ENCODE measurements around the gene CALM3.
A peak's percentile ranks its signal among the peaks of the same experiment; 100 is the strongest.
"Not testable (repeated sequence)": the region's sequence is repeated elsewhere in the genome, so short reads cannot be mapped to it uniquely, and the experiment has no call there.

The CALM3 gene

DNA sequence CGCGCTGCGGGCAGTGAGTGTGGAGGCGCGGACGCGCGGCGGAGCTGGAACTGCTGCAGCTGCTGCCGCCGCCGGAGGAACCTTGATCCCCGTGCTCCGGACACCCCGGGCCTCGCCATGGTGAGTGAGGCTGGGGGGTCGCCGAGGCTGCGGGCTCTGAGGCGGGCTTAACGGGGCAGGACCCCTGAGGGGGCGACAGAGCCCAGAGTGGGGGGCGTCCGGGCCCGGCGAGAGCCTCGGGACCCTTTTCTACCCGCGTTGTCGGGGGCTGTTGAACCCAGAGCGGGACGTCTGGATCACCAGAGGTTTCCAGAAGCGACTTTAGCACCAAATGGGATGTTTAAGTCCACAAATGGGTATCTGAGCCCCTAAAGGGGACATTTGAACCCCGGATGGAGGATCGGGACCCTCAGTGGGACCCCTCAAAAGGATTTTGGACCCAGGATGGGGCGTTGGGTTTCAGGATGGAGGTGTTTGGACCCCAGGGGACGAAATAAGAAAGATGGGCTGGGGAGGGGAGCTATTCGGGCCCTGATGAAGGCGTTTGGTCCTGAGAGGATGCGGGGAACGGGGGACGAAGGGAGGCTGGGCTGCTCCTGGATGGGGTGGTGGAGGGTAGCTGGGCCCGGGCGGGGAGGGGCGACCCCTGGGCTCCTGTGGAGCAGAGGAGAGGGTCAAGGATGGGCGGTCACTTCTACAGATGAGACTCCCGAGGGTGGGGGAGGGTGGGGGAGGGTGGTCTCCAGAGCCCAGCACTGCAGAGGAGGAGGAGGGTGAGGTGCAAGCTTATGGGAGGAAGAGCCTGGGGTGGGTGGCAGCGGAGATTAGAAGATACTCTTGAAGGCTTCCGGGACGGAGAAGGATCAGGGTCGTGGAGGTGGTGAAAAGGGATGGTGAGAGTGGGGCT is at the start of gene CALM3:
TSS of gene CALM3 (plus strand) at position 13 of the 907 bp plus-strand sequence. CDS start at position 118, 105 bp downstream.
- no peak for DNase-seq

DNA sequence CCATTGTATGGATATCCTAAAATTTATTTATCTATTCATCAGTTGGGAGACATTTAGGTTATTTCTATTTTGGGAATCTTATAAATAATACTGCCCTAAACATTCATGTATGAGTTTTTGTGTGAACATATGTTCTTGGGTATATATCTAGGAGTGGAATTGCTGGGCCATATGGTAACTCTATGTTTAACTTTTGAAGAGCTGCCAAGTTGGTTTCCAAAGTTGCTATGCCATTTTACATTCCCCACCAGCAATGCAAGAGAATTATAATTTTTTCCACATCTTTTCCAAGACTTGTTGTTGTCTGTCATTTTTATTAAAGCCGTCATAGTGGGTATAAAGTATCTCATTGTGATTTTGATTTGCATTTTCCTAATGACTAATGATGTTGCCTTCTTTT is 48.2 kb upstream of the CALM3 start:
- no peak for DNase-seq

DNA sequence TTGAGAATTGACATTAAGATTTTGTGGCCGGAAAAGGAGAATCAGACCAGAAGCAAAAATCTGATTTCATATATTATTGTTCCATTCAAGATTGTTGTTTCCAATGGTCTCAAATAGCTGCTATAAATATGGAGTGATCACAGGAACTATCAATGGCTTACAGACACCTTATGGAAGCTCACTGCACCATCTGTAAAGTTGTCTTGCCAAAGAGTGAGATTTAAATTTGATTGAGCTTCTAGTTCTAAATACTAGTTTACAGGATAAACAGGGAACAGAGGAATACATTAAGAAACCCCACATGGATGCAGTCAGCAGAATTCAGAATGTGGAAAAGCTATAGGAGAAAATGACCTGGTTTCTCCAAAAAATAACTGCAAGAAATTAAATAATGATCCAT is 47.0 kb upstream of the CALM3 start:
- DNase-seq: no peak

DNA sequence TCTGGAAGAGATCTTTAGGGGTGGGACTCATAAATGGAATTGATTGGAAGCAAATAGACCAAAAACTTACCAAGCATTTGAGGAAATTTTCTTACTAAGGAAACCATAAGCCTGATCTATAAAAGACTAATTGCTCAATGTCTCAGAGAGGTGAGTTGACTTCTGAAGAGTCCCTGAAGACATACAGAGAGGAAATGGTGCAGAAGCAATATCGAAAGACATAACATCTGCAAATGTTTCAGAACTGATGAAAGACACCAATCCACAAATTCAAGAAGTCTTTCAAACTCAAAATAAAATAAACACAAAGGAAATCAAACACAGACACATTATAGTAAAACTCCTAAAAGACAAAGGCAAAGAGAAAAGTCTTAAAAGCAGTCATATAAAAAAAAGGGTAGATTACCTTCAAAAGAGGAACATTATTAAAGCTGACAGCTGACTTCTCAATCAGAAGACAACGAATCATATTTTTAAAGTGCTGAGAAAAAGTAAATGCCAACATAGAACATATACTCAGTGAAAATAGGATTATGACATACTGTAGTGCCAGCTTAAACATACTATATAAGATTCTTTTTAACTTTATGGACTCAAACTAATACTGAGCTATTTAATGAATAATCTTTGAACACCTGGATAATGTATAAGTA is 45.4 kb upstream of the CALM3 start:
- no peak for DNase-seq

DNA sequence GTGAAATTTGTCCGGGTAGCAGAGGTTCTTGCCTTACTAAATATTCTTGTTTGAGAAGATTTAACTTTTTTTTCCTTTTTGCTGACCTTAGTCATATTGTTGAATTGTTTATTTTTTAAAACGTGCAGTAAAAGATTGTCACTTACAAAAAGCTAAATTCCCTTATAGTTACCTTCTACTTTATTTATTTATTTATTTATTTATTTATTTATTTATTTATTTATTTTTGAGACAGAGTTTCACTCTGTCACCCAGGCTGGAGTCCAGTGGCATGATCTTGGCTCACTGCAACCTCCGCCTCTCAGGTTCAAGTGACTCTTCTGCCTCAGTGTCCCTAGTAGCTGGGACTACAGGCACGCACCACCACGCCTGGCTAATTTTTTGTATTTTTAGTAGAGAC is 44.7 kb upstream of the CALM3 start:
- not testable (repeated sequence) for DNase-seq

DNA sequence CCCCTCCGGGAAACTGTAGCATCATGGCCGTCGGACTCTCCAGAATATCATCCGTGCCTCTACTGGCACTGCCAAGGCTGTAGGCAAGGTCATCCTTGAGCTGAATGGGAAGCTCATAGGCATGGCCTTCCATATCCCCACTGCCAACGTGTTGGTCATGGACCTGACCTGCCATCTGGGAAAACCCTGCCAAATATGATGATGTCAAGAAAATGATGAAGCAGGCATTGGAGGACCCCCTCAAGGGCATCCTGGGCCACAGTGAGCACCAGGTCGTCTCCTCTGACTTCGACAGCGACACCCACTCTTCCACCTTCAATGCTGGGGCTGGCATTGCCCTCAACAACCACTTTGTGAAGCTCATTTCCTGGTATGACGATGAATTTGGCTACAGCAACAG is 41.9 kb upstream of the CALM3 start:
- DNase-seq: no peak

DNA sequence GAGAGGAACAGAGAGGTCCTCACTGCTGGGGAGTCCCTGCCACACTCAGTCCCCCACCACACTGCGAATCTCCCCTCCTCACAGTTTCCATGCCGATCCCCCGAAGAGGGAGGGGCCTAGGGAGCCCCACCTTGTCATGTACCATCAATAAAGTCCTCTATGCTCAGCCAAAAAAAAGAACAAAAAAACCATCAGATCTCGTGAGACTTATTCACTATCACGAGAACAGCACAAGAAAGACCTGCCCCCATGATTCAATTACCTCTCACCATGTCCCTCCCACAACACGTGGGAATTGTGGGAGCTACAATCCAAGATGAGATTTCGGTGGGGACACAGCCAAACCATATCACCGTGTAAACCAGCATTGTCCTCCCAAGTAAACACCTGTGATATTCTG is 41.5 kb upstream of the CALM3 start:
- not testable (repeated sequence) for DNase-seq

DNA sequence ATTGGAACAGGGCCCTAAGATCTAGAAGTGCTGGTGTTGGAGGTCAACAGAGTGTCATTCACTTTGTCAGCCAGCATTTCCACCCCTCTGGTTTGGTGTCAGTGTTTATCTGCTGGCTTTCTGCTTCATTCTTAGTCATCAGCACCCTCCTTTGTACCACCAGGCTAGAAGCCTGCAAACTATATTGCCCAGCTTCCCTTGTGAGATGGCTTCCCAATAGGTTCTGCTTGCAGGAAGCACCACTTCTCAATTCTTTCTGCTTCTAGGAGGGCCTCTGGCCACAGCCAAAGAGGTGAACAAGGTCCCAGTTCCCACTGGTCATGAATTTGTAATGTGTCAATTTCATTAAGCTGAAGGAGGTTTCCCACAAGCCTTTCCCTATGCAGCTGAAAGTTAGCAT is 36.4 kb upstream of the CALM3 start:
- DNase-seq: no peak

DNA sequence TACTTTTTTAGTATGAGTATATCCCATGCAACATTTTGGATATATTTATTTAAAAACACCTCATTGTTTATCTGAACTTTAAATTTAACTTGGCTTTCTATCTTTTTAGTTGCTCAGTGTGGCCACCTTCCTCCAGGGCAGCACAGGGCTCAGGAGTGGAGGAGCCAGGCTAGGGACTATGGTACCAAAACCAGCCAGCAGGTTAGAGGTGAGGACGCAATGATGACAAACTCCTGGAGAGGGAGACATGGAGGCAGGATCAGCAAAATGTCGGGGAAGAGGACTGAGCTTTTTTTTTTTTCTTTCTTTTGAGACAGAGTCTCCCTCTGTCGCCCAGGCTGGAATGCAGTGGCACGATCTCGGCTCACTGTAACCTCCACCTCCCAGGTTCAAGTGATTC is 29.6 kb upstream of the CALM3 start:
- no peak for DNase-seq

DNA sequence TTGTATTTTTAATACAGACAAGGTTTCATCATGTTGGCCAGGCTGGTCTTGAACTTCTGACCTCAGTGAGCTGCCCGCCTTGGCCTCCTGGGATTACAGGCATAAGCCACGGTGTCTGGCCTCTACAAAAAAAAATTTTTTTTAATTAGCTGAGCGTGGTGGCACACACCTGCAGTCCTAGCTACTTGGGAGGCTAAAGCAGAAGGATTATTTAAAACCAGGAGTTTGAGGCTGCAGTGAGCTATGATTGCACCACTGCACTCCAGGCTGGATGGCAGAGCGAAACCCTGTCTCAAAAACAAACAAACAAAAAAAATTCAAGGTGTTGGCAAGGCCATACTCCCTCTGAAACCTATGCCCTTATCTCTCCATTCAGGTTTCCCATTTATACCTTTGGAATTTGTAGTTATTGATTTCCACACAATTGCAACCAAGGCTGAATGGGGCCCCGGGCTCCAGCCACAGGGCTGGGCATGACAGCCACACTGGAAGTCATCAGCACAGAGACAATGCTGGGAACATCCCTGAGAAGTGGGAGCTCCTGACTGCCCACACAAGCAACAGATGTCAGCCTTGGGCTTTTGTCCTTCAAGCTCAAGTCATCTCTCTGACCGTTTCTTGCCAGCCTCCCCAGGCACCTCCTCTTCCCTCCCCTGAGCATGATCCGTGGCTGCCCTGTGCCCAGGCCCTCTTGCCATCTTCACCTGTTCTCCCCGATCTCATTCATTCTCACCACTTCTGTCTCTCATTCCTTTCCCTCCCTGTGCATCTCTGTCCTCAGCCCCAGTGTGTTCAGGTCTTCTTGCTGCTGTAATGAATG is 27.2 kb upstream of the CALM3 start:
- DNase-seq: no peak

DNA sequence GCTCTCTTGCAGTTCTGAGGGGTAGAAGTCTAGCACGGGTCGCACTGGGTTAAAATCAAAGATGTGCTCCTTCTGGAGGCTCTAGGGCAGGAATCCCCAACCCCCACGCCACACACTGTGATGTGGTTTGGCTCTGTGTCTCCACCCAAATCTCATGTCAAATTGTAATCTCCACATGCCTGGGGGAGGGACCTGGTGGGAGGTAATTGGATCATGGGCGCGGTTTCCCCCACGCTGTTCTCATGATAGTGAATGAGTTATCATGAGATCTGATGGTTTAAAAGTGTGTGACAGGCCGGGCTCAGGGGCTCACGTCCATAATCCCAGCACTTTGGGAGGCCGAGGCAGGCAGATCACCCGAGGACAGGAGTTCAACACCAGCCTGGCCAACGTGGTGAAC is 26.6 kb upstream of the CALM3 start:
- peak; percentile 56 for DNase-seq

DNA sequence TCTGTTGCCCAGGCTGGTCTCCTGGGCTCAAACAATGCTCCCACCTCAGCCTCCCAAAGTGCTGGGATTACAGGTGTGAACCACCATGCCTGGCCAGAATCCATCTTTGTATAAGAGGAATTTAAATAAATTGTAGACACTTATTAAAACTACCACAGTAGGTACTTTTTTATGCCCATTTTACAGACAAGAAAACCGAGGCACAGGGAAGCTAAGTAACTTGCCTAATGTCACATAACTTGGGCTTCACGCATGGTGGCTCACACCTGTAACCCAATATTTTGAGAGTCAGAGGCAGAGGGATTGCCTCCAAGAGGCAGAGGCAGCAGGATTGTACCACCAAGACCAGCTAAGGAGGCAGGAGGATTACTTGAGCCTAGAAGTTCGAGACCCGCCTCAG is 22.7 kb upstream of the CALM3 start:
- DNase-seq: no peak

DNA sequence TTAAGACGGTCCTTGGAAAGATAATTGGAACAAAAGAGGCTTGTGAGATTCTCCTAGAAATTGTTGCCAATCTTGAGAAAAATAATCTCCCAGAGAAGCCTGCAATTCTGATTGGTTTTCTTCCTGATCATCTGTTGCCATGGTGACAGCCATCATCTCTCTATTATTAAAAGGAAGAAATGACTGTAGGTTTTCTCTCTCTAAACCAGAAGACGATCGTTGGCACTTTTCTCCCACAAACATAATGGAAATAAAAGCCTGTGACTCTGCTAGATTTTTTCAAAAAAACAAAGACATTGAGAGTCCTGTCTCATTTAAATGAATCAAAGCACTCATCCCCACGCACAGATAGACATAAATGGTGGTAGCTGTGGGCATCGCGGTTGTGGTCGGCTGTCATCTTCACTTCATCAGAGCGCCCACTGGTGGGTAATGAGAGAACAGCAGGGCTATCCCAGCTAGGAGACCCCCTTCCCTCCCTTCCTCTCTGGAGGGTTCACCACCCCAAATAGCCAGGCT is 21.7 kb upstream of the CALM3 start:
- DNase-seq: peak; percentile 39

DNA sequence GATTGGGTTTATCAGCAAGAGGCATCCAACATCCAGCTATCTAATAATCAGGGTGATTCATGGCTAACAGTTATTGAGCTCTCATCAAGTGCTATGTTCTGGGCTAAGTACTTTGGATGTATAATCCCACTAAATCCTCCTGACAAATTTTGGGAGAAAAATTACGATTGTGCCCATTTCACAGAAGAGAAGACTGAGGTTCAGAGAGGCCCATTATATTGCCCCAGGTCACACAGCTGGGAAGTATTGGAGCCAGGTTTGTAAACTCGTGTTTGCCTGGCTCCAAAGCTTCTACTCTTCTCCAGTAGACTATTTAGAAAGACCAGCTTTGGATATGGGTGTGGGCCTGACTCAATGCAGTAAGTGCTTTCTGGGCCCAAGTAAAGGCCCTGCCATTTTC is 20.9 kb upstream of the CALM3 start:
- no peak for DNase-seq

DNA sequence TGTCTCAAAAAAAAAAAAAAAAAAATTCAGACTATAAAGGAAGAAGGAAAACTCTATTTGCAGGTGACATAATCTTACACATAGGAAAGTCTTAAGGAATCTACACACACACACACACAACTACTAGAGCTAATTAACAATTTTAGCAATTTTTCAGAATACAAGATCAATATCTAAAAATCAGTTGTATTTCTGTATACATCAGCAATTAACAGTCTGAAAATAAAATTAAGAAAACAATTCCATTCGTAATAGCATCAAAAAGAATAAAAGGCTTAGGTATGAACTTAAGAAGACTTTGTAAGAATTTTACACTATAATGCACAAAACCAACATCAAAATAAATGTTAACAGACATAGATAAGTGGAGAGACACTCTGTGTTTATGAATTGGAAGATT is 15.6 kb upstream of the CALM3 start:
- DNase-seq: no peak

DNA sequence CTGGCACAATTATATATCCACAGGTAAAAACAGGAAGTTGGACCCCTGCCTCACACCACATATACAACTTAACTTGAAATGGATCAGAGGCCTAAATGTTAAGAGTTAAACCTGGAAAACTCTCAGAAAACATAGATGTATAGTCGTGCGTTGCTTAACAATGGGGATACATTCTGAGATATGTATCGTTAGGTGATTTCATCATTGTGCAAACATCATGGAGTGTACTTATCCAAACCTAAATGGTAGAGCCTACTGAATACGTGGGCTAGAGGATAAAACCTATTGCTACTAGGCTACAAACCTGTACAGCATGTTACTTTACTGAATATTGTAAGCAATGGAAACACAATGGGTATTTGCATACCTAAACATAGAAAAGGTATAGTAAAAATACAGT is 14.8 kb upstream of the CALM3 start:
- no peak for DNase-seq

DNA sequence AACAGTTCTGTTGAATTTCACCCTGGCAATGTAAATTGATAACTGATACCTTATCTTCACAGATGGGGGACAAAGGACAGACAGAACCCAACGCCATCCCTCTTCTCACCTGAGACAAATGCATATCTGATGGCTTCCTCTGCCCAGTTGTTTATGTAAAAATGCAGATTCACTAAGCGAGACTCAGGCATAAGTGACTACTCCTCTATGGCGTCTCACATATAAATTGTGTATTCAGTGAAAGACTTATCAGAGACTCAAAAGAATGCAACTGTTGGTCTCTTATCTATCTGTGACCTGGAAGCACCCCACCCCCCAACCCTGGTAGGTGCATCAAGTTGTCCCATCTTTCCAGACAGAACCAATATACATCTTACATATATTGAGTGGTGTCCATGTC is 13.3 kb upstream of the CALM3 start:
- no peak for DNase-seq

DNA sequence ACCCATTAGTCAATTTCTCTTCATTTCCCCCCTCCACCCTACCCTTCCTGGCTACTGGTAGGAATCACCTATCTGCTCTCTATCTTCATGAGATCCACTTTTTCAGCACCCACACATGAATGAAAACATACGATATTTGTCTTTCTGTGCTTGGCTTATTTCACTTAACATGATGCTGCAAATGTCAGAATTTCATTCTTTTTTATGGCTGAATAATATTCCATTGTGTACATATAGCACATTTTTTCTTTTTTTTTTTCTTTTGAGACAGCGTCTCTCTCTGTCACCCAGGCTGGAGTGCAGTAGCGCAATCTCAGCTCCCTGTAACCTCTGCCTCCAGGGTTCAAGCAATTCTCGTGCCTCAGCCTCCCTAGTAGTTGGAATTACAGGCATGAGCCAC is 9.9 kb upstream of the CALM3 start:
- DNase-seq: no peak

DNA sequence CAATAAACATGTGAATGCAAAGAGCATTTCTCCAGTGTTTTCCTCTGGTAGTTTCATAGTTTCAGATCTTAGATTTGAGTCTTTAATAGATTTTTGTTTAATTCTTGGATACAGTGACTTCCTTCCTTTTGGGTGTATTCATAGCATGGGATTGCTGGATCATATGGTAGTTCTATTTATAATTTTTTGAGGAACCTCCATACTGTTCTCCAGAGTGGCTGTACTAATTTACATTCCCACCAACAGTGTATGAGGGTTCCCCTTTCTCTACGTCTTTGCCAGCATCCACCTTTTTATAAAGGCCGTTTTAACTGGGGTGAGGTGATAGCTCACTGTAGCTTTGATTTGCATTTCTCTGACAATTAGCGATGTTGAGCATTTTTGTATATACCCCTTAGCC is 9.3 kb upstream of the CALM3 start:
- no peak for DNase-seq

DNA sequence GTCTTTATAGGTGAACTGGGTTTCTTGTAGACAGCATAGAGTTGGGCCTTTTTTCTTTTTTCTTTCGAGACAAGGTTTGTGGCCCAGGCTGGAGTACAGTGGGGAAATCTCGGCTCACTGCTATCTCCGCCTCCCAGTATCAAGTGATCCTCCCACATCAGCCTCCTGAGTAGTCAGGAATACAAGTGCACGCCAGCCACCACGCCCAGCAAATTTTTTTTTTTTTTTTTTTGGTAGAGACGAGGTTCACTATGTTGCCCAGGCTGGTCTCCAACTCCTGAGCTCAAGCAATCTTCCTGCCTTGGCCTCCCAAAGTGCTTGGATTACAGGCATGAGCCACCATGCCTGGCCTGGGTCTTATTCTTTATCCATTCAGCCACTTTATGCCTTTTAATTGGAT is 5.1 kb upstream of the CALM3 start:
- DNase-seq: no peak

DNA sequence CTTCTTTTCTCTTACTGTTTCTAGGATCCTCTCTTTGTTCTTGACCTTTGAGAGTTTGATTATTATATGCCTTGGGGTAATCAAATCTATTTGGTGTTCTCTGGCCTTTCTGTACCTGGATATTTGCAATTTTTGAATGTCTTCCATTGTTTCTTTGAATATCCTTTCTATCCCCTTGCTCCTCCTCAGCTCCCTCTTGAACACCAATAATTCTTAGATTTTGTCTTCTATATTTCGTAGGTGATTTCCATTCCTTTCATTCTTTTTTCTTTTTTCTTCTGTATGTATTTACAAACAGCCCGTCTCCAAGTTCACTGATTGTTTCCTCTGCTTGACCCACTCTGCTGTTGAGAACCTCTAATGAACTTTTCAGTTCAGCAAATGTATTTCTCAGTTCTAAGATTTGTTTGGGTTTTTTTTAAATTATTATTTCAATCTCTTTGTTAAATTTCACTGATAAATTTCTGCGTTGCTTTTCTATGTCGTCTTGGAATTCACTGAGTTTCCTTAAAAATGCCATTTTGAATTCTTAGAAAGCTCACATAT is 2.7 kb upstream of the CALM3 start:
- DNase-seq: no peak

DNA sequence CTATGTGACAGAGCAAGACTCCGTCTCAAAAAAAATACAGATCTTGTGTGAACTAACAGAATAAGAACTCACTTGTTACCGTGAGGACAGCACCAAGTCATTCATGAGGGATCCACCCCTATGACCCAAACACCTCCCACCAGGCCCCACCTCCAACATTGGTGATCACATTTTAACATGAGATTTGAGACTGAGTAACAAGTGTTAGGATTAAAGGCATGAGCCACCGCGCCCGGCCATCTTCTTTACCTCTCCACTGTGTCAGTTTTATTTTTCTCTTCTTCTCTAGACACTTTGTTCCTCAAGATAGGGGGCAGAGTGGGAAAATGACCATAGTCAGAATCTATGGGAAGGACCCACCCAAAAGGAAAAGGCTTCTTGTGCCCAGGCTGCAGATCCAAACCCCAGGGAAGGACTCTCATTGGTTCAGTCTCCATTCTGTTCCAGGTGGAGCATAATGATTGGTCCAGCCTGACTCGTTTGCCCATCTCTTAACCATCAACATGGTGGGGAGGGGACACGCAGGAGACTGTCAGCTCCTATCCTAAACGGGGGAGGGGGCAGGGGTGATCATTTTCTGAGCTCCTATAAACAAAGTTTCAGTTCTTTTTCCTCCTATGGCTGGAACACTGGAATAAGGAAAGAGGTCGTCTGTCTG is 1.3 kb upstream of the CALM3 start:
- no peak for DNase-seq

Data from stimulated activated CD4-positive, alpha-beta T cell treated with anti-CD3 and anti-CD28 coated beads, Interleukin-4, amount 100 ng/mL, for 1 hour (primary cell).